ENCODE data around the gene UBAP2L.
"Not testable (repeated sequence)": the region's sequence is repeated elsewhere in the genome, so short reads cannot be mapped to it uniquely, and the experiment has no call there.

The UBAP2L gene

GRCh38 chr1:154313066-154313356 is 92.3 kb downstream of the UBAP2L start:
- no peak for DNase-seq (ENCODE audit: low read depth)

- not testable (repeated sequence) for DNase-seq (ENCODE audit: low read depth)
These were observed 93.5 kb downstream of the UBAP2L start for GRCh38 chr1:154314226-154314625.

- no peak for DNase-seq (ENCODE audit: low read depth)
These were observed 95.9 kb downstream of the UBAP2L start for GRCh38 chr1:154316704-154317103.

GRCh38 chr1:154318386-154318785 is 97.6 kb downstream of the UBAP2L start:
- no peak for DNase-seq (ENCODE audit: low read depth)

Measured in stimulated activated CD8-positive, alpha-beta memory T cell treated with anti-CD3 and anti-CD28 coated beads, Interleukin-12 subunit alpha, Interleukin-12 subunit beta, amount 100 ng/mL, for 1 hour (primary cell).